ENCODE results near the gene ERVK3-1.
"Not testable (repeated sequence)": the region's sequence is repeated elsewhere in the genome, so short reads cannot be mapped to it uniquely, and the experiment has no call there.

Gene ERVK3-1

DNA sequence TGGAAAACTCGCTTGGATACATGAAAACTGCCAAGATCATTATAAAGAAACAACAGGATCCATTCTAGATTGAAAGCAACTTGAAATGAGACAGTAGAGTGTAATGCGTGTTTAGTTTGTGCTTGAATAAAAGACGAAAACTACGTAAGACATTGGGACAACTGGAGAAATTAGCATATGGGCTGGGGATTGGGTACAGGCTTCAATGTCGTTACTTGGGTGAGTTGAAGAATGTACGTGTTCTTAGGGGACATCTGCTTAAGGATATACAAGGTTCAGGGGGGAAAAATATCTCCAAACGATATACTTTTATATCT is 471 bp upstream of the ERVK3-1 start:
- no peak for DNase-seq (ENCODE audit: low read depth)

DNA sequence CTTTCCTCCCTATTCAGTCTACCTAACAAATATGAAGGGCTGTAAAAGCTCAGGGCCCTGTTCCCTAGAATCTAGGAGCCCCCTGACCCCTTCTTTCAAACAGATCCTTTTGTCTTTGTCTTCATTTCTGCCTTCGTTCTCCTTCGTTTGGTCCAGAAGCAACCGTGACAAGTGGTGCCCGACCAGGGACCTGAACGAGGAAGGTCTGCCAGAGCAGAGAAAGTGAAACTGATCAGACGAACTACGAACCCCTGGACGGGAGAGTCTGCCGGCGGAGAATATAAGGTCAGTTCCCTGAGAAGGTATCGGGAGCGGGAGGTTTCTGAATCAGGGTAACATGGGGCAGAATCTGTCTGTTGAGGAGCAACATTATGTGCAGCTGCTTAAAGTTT is 751 bp downstream of the ERVK3-1 start:
- no peak for DNase-seq (ENCODE audit: low read depth)

DNA sequence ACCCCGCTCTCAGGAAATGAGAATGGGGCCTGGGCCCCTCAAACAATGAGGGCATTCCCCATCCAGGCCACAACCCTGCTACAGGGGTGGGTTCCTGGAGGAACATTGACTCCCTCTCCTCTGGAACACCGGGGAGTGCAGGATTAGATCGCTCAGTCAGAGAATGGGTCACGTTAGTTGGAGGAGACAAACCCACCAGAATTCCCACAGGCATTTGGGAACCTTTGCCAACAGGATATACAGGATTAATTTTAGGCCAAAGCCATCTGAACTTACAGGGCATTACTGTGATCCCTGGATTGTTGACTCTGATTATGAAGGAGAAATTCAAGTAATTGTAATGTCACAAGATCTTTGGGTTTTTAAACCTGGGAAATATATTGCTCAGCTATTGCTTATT is 2.6 kb downstream of the ERVK3-1 start:
- no peak for DNase-seq (ENCODE audit: low read depth)

DNA sequence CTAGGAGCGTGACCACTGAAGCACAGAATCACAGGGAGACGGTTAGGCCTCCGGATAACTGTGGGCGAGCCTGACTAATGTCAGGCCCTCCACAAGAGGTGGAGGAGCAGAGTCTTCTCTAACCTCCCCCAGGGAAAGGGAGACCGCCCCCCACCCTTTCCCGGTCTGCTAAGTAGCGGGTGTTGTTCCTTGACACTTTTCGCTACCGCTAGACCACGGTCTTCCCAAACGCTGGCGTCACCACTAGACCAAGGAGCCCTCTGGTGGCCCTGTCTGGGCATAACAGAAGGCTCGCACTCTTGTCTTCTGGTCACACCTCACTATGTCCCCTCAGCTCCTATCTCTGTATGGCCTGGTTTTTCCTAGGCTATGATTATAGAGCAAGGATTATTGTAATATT is 5.5 kb downstream of the ERVK3-1 start:
- not testable (repeated sequence) for DNase-seq (ENCODE audit: low read depth)

DNA sequence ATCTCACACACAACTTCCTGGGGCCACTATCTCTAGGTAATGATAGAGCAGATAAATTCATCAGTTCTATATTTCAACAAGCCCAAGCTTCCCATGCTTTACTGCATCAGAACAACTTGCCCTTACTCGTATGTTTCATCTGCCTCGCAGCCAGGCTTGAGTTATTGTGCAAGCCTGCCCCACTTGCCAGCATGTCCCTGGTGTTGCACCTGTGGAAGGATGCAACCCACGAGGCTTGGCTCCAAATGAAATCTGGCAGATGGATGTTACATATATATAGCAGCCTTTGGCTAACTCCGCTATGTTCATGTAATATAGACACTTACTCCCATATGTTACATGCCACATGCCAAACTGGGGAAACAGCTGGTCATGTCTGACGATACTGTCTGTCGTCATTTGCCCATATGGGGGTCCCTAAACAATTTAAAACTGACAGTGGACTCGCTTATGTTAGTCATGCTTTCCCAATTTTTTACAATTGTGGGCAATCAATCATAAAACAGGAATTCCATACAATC is 6.2 kb downstream of the ERVK3-1 start:
- DNase-seq (ENCODE audit: low read depth) = no peak

DNA sequence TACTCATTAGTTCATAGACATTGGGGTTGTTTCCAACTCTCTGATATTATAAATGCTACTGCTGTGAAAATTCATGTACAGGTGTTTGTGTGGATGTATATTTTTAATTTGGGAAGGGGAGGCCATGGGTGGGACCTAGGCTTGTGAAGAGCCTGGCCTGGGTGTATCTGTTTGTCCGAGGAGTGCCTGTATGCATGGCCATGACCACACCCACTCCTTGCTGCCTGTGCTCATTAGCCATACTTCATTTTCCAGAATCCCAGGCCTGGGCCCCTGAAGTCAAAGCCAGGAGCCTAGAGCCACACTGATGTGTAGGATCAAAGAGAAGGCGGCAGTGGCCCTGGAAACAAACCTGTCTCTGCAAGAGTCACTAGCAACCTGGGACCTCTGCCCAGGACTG is 10.4 kb downstream of the ERVK3-1 start:
- DNase-seq (ENCODE audit: low read depth) = no peak

DNA sequence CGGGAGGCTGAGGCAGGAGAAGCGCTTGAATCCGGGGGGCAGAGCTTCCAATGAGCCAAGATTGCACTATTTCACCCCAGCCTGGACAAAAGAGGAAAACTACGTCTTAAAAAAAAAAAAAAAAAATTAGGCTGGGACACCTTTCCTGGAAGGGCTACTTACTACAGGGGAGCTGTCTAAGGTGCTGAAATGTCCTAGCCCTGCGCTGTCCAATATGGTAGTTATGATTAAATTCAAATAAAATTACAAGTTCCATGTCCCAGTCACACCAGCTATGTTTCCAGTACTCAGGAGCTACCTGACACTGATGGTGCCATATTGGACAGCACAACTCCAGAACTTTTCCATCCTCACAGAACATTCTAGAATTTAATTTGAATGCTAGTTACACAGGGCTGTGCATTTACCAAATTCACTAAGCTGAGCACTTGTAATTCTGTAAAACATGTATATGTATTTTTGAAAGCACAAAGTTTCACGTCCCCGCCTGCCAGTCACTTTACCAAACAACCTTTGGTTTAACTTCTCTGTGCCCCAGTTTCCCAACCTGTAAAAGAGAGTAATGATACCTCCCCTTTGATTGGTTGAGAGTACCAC is 12.4 kb downstream of the ERVK3-1 start:
- peak; percentile 46 for DNase-seq (ENCODE audit: low read depth)

DNA sequence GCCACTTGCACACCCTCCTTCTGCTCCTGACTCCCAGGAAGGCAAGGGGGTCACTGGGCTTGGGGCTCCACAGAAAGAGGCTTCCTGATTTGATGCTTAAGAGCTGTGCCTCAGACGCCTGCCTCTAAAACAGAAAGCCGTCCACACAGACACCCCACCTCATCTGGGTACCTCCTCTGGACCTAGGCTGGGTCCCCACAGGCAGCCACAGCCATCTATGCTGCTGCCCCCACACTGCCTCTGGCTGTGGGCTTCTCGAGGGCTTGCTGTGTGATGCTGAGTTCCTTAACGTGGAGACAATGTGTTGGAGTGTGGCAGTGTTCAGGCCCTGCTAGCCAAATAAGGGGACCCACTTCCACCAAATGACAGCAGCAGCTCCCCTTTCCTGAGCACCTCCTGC is 13.1 kb downstream of the ERVK3-1 start:
- no peak for DNase-seq (ENCODE audit: low read depth)

DNA sequence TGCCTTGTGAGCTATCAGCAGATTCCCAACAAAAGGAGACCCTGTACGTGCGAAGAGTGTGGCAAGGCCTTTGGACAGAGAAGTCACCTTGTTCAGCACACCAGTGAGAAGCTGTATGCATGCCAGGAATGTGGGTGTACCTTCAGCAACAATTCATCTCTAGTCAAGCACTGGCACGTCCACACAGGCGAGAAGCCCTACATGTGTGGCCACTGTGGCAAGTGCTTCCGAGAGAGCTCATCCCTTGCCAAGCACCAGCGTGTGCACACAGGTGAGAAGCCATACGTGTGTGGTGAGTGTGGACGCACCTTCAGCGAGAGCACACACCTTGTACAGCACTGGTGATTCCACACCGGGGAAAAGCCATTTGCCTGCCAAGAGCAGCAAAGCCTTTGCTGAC is 14.1 kb downstream of the ERVK3-1 start:
- DNase-seq (ENCODE audit: low read depth) = no peak

DNA sequence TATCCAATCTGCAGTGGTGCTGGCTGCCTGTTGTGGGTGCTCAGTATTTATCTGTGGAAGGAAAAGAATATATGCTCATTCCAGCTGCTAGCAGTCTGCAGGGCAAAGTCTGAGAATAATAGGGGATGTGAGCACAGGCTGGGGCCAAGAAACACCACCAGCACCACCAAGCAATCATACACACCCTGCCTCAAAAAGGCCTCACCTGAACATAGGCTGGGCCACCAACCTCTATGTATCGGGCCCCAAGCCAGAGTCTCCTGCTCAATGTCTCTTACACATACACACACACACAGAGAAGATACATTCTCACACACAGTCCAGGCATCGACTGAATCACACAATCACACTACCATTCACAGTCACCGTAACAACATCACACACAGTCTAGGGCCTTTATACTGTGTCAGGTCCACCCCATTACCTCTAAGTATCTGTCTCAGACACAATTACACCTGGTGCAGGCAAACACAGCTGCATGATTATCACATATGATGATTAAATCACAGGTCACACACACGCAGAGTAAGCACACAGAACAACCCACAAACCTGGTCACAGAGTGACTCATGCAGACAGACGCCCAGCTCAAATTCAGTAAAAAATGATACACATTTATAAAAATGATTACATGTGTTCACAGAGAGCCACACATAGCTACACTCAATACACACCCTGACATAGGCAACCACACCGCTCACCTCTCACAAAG is 20.3 kb downstream of the ERVK3-1 start:
- DNase-seq (ENCODE audit: low read depth) = peak; percentile 56

DNA sequence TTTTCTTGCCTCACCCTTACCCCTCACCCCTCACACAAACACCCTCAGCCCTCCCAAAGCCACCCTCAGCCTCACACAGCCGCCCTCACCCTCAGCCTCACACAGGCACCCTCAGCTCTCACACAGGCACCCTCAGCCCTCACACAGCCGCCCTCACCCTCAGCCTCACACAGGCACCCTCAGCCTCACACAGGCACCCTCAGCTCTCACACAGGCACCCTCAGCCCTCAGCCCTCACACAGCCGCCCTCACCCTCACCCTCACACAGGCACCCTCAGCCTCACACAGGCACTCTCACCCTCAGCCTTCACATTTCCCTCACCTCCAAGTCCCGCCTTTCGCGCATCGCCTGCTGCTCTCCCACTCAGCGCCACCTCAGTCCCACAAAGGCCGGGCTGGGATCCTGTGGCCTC is 21.3 kb downstream of the ERVK3-1 start:
- DNase-seq (ENCODE audit: low read depth) = no peak

DNA sequence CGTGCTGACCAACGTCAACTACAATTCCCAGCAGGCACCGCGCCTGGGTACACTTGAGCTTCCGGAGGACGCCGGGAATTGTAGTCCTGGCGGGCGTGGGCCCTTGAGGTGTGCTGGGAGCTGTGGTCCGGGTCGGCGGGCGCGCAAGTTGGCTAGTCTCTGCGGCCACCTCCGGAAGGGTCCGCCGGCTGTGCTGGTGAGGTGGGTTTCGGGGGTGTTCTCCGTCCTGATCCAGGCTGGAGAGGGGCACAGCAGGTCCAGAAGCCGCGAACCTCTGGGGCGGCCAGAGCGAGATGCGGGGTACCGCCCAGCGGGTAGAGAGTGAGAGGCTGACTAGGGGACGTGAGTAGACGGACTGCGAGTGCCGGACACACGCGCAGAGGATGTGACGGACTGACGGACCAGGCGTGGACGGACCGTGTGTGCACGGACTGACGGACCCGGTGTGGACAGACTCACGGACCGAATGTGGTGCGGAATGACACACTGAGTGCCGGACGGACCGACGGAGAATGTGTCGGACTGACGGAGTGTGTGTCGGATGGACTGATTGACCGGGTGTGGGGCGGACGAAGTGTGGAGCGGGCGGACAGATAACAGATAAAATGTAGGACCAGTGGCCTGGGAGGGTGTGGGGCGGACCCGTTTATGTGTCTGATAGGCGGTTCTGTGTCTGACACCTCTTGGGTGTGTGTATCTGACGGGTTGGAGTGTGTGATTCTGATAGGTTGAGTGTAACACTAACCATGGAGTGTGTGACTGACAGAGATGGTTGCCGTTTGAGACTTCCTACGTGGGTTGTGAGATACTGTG is 21.9 kb downstream of the ERVK3-1 start, which contains the start of gene ZSCAN22:
TSS of gene ZSCAN22 (plus strand) at position 81 of the 813 bp plus-strand sequence. CDS start 7,809 bp downstream, outside the sequence.
- peak; percentile 94 for DNase-seq (ENCODE audit: low read depth)

DNA sequence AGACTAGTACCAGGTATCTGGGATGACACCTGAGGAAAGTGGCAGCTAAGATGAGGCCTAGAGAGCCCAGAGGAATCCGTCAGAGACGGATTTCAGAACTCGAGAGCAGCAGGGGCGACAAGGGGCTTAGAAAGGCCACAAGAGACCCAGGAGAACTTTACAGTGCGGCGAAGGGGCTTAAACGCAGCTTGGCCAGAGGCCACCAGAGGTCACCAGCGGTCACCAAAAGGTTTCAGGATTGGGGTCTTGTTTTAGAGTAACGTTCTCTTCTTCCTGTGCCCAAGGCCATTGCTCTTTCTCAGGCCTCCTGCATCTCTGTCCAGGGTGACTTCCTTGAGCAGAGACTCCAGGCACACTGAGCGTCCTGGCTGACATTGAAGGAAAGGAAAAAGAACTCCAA is 23.8 kb downstream of the ERVK3-1 start:
- peak; percentile 21 for DNase-seq (ENCODE audit: low read depth)

DNA sequence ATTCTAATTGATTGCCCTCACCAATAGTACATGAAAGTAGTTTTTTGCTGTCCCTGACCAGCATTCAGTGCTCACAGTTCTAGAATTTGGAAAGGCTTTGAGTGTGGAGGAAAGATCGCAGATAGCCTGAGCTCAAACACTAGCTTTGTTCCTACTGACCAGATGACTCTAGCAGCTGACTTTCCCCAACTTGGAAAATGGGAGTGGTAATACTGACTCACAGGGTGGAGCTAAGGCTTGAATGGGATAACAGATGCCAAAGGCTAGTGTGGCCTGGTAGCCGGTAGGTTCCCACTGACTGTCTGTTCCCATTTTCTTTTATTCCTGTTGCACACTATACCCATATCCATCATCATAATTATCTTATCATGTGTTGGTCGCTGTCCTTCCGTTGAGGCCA is 25.3 kb downstream of the ERVK3-1 start:
- peak; percentile 73 for DNase-seq (ENCODE audit: low read depth)

DNA sequence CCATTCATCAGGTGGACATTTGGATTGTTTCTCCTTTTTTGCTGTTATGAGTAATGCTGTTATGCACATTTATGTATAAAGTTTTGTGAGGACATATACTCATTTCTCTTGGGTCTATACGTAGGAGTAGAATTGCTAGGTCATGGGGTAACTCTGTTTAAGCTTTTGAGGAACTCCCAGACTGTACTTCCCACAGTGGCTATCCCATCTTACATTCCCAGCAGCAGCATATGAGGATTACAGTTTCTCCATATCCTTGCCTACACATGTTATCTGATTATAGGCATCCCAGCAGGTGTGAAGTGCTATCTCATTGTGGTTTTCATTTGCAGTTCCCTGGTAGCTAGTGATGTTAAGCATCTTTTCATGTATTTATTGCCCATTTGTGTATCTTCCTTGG is 27.5 kb downstream of the ERVK3-1 start:
- DNase-seq (ENCODE audit: low read depth) = no peak

DNA sequence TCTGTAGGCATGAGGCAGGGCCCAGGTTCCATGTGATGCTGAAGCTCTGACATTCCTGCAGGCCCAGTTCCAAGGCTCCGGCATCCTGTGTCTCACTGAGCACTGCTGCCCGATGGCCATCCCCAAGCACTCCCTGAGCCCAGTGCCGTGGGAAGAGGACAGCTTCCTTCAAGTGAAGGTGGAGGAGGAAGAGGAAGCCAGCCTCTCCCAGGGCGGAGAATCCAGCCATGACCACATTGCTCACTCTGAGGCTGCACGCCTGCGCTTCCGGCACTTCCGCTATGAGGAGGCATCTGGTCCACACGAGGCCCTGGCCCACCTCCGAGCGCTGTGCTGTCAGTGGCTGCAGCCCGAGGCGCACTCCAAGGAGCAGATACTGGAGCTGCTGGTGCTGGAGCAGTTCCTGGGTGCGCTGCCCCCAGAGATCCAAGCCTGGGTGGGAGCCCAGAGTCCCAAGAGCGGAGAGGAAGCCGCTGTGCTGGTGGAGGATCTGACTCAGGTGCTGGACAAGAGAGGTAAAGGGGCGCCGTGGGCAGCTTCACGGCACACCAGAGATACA is 29.6 kb downstream of the ERVK3-1 start:
- DNase-seq (ENCODE audit: low read depth) = no peak

DNA sequence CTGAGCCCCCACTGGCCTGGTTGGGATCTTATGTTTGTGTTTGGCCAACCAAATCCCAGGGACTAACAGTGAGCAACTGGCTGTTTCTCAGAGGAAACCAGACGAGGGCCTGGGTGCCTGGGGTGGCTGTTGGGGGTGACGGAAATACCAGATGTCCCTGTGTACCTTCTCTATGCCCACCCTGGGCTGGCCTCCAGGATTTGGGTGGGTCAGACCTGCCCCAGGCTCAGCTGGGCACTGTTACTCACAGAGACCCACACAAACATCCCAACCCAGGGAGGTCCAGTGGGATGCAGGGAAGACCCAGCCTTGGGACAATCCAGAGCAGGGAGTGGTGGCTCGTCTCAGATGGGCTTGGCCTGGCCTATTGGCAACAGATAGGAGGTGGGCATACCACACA is 30.5 kb downstream of the ERVK3-1 start:
- no peak for DNase-seq (ENCODE audit: low read depth)

DNA sequence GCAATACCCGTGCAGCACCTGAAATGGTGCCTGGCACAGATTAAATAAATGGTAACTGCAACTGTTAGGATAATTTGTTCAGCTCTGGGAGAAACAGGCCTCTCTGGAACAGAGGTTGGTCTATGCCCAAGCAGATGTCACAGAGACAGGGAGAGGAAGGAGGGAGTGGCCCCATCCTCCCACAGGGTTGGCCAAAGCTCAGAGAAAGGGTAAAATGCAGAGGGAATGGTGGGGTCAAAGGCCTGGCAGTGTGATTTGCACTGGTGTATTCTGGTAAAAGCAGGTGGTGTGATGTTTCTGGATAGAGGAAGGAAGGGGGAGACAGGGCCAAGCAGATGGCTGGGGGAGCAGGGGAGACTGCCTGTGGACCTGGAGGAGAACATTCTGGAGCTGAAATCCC is 31.0 kb downstream of the ERVK3-1 start:
- DNase-seq (ENCODE audit: low read depth) = no peak

DNA sequence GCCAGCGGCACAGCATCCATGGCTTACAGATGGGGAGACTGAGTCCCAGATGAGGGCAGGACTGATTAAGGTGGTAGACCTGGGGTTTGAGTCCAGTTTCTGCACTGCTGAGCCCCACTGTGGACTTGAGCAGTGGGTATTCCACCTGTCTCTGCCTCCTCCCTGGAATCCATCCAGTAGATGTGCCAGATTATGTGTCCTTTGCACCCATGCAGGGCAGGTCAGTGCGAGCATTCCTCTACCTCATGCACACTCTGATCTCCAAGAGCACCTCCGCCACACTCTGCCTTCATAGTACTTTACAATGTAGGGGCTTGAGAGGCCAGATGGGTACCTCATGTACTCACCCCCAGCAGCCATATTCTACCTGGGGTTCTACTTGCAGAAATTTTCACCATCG is 31.6 kb downstream of the ERVK3-1 start:
- no peak for DNase-seq (ENCODE audit: low read depth)

DNA sequence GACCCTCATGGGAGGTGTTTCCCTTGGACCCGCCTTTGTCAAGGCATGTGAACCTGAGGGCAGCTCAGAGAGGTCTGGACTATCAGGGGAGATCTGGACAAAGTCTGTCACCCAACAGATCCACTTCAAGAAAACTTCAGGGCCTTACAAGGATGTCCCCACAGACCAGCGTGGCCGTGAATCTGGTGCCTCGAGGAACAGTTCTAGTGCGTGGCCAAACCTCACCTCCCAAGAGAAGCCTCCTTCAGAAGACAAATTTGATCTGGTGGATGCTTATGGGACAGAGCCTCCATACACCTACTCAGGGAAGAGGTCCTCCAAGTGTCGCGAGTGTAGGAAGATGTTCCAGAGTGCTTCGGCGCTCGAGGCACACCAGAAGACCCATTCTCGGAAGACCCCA is 33.2 kb downstream of the ERVK3-1 start:
- no peak for DNase-seq (ENCODE audit: low read depth)

DNA sequence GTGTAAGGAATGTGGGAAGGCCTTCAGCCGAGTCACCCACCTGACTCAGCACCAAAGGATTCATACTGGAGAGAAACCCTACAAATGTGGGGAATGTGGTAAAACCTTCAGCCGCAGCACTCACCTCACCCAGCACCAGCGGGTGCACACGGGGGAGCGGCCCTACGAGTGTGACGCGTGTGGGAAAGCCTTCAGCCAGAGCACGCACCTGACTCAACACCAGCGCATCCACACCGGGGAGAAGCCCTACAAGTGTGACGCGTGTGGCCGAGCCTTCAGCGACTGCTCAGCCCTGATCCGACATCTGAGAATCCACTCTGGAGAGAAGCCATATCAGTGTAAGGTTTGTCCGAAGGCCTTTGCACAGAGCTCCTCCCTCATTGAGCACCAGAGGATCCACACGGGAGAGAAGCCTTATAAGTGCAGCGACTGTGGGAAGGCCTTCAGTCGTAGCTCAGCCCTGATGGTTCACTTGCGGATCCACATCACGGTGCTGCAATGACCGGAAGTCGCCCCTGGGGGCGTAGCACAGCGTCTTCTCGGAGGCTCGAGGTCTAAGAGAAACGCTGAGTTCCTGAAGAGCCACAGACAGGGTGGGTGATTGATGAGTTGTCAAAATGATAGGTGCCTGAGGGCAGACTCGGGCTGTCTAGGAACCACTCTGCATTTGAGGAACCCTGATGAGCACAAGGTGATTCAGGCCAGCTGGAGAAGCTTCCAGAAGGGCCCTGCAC is 33.8 kb downstream of the ERVK3-1 start:
- peak; percentile 61 for DNase-seq (ENCODE audit: low read depth)

DNA sequence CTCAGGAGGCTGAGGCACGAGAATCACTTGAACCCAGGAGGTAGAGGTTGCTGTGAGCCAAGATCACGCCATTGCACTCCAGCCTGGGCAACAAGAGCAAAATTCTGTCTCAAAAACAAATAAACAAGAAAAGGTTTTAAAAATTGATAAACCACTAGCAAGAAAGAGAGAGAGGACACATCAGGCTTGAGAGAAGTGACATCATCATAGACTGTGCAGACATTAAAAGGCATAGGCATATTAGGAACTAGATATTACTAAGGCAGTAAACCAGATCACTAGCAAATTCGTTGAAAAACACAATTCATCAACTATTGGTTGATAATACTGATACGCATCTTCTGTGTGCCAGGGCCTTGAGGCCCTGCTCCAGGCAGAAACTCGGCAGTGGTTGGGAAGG is 40.4 kb downstream of the ERVK3-1 start:
- DNase-seq (ENCODE audit: low read depth) = no peak

Measured in ELR (cell line).